ENCODE data around the gene CD79B. TPM values are rescaled to one million over a fixed set of nuclear protein-coding genes. Genes with fewer than 3 reads are reported as not detected.

The CD79B gene
- total RNA-seq (2014; rRNA removed; shearing (Covaris generic)) = not detected in 2 replicates
- not detected in 2 replicates for polyA plus RNA-seq (2016; fragmentation: Nextera tagmentation; extraction: Ambion mirVana)

- no peak for DNase-seq
- H3K79me2 ChIP-seq (ENCODE audit: insufficient read depth) = no peaks in the 10 kb centered on the region
- no peak within 1 kb of the TSS for H3K9ac ChIP-seq
- H4K20me1 ChIP-seq (ENCODE audit: insufficient read depth) = no peaks in the 10 kb centered on the region
- H3K9me2 ChIP-seq (ENCODE audit: insufficient read depth) = no peaks in the 10 kb centered on the region
- H3K27me3 ChIP-seq (replicated peaks; ENCODE audit: insufficient read depth) = peaks cover 14% of the 10 kb centered on the region
- no peak within 1 kb of the TSS for H3K4me3 ChIP-seq
- H3F3A ChIP-seq (ENCODE audit: insufficient read depth) = no peaks in the 10 kb centered on the region
- TF ChIP-seq EZH2phosphoT487 (IDR thresholded peaks at IDR 0.05; ENCODE audit: insufficient read depth, low read depth) = no peak
- TF ChIP-seq EZH2 (IDR thresholded peaks at IDR 0.05; ENCODE audit: insufficient read depth, poor library complexity, severe bottlenecking) = no peak
- no peak within 1 kb of the TSS for H3K27ac ChIP-seq
- H3K4me2 ChIP-seq (ENCODE audit: unreplicated experiment) = no peak within 1 kb of the TSS
- H2AFZ ChIP-seq = no peak within 1 kb of the TSS
- no peaks in the 10 kb centered on the region for H3K9me3 ChIP-seq (ENCODE audit: low read depth)
- in situ Hi-C loops (cut with MboI) = no loop called here
- 71 to 82% methylated on average over 9 to 19 of the region's 19 CpGs for WGBS, 2 experiments (ENCODE audit: low coverage in 1 of 2, low lambda C conversion rate in 2 of 2, missing lambda C conversion rate in 2 of 2)
- no peaks in the 10 kb centered on the region for H3K36me3 ChIP-seq (ENCODE audit: low read depth)
- no peaks in the 10 kb centered on the region for H3K4me1 ChIP-seq (ENCODE audit: insufficient read depth)
Measured at GRCh38 chr17:63931981-63932561, at the start of gene CD79B. Gene CD79B, minus strand, starts transcription at chr17:63932331. Its CDS starts 70 bp downstream, at chr17:63932261.

GRCh38 chr17:63978272-63979200, 46.4 kb upstream of the CD79B start:
- Histone ChIP-seq H2AFZ (no peak overlapping the region), H4K20me1 (ENCODE audit: insufficient read depth) (no peaks in the 10 kb centered on the region), H3K27ac (no peak overlapping the region), H3K9me3 (ENCODE audit: low read depth) (no peaks in the 10 kb centered on the region), H3K4me3 (no peak overlapping the region), H3K9ac (no peak overlapping the region), H3K36me3 (ENCODE audit: low read depth) (no peaks in the 10 kb centered on the region), H3K4me1 (ENCODE audit: insufficient read depth) (peaks cover 22% of the 10 kb centered on the region), H3K9me2 (ENCODE audit: insufficient read depth) (no peaks in the 10 kb centered on the region), H3K79me2 (ENCODE audit: insufficient read depth) (no peaks in the 10 kb centered on the region), H3F3A (ENCODE audit: insufficient read depth) (0 out of 2 replicates have a peak, but pooled peaks cover 3% of the 10 kb centered on the region), H3K4me2 (ENCODE audit: unreplicated experiment) (no peak overlapping the region), H3K27me3 (replicated peaks; ENCODE audit: insufficient read depth) (no peaks in the 10 kb centered on the region)
- DNase-seq = no peak
- WGBS, 2 experiments (ENCODE audit: low coverage in 1 of 2, low lambda C conversion rate in 2 of 2, missing lambda C conversion rate in 2 of 2) = 88 to 91% methylated on average over 13 of the region's 13 CpGs
- in situ Hi-C loops (cut with MboI) = no loop called here
- TF ChIP-seq EZH2 (IDR thresholded peaks at IDR 0.05; ENCODE audit: insufficient read depth, poor library complexity, severe bottlenecking) = no peak
- TF ChIP-seq EZH2phosphoT487 (IDR thresholded peaks at IDR 0.05; ENCODE audit: insufficient read depth, low read depth) = no peak

DNA sequence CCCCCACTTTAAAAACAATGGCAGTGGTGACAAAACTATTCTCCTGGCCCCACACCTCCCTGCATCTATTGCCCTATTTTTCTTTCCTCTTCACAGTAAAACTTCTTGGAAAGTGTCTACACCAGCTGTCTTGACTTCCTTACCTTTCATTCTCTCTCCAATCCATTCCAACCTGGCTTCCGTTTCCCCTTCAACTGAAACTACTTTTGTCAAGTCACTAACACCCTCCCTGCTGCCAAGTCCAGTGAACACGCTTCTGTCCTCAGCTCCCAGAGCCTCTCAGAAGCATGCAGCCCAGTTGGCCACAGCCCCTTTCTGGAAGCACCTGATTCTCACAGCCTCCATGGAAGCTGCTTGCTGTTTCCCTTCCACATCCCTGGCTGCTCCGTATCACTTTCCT, 44.6 kb upstream of the CD79B start:
- Histone ChIP-seq H4K20me1 (ENCODE audit: insufficient read depth) (no peaks in the 10 kb centered on the region), H3F3A (ENCODE audit: insufficient read depth) (0 out of 2 replicates have a peak, but pooled peaks cover 5% of the 10 kb centered on the region), H3K9me2 (ENCODE audit: insufficient read depth) (no peaks in the 10 kb centered on the region), H2AFZ (no peak overlapping the region), H3K4me3 (no peak overlapping the region), H3K27ac (no peak overlapping the region), H3K9me3 (ENCODE audit: low read depth) (no peaks in the 10 kb centered on the region), H3K4me2 (ENCODE audit: unreplicated experiment) (no peak overlapping the region), H3K79me2 (ENCODE audit: insufficient read depth) (no peaks in the 10 kb centered on the region), H3K27me3 (replicated peaks; ENCODE audit: insufficient read depth) (no peaks in the 10 kb centered on the region), H3K9ac (no peak overlapping the region), H3K4me1 (ENCODE audit: insufficient read depth) (peaks cover 22% of the 10 kb centered on the region), H3K36me3 (ENCODE audit: low read depth) (no peaks in the 10 kb centered on the region)
- TF ChIP-seq EZH2 (IDR thresholded peaks at IDR 0.05; ENCODE audit: insufficient read depth, poor library complexity, severe bottlenecking) = no peak
- no peak for TF ChIP-seq EZH2phosphoT487 (IDR thresholded peaks at IDR 0.05; ENCODE audit: insufficient read depth, low read depth)
- DNase-seq = no peak
- in situ Hi-C loops (cut with MboI) = no loop called here
- WGBS, 2 experiments (ENCODE audit: low coverage in 1 of 2, low lambda C conversion rate in 2 of 2, missing lambda C conversion rate in 2 of 2) = 78 to 86% methylated on average over 3 of the region's 3 CpGs

GRCh38 chr17:63975541-63976092, 43.5 kb upstream of the CD79B start:
- Histone ChIP-seq H3K4me2 (ENCODE audit: unreplicated experiment) (no peak overlapping the region), H3K9me3 (ENCODE audit: low read depth) (no peaks in the 10 kb centered on the region)
- in situ Hi-C loops (cut with MboI) = no loop called here

More at GRCh38 chr17:63975541-63976092, 43.5 kb upstream of the CD79B start:
- TF ChIP-seq EZH2 (IDR thresholded peaks at IDR 0.05; ENCODE audit: insufficient read depth, poor library complexity, severe bottlenecking) (no peak), EZH2phosphoT487 (IDR thresholded peaks at IDR 0.05; ENCODE audit: insufficient read depth, low read depth) (no peak)
- H3K9me2 ChIP-seq (ENCODE audit: insufficient read depth) = no peaks in the 10 kb centered on the region
- H4K20me1 ChIP-seq (ENCODE audit: insufficient read depth) = no peaks in the 10 kb centered on the region
- no peak overlapping the region for H2AFZ ChIP-seq
- 90 to 98% methylated on average over 2 of the region's 2 CpGs for WGBS, 2 experiments (ENCODE audit: low coverage in 1 of 2, low lambda C conversion rate in 2 of 2, missing lambda C conversion rate in 2 of 2)
- H3K27me3 ChIP-seq (replicated peaks; ENCODE audit: insufficient read depth) = no peaks in the 10 kb centered on the region
- DNase-seq = no peak
- H3F3A ChIP-seq (ENCODE audit: insufficient read depth) = 0 out of 2 replicates have a peak, but pooled peaks cover 5% of the 10 kb centered on the region
- no peaks in the 10 kb centered on the region for H3K36me3 ChIP-seq (ENCODE audit: low read depth)
- peaks cover 20% of the 10 kb centered on the region for H3K4me1 ChIP-seq (ENCODE audit: insufficient read depth)
- H3K4me3 ChIP-seq = no peak overlapping the region
- H3K27ac ChIP-seq = no peak overlapping the region
- H3K79me2 ChIP-seq (ENCODE audit: insufficient read depth) = no peaks in the 10 kb centered on the region
- H3K9ac ChIP-seq = no peak overlapping the region

Data from GM23248 (cell line).